Ovary (tissue), 9 donors: ENCODE results near the gene DOCK10. TPM values are rescaled to one million over a fixed set of nuclear protein-coding genes. Genes with fewer than 3 reads are reported as not detected.

ENCODE experiments used
- DNase-seq, 5 donors: peaks; one replicate each; pipeline ENCODE4 v3.0.0-alpha.2; 2019 to 2020
- H3K27ac ChIP-seq, 2 donors: fragments of 200-600 bp; one replicate each; pipeline versions ENCODE4 v1.5.1 to v1.8.0; 2019 to 2022
- H3K27me3 ChIP-seq: fragments of 200-600 bp; one replicate; pipeline ENCODE4 v1.8.0; 2022
- H3K36me3 ChIP-seq: fragments of 200-600 bp; sonication (generic); one replicate; pipeline ENCODE4 v1.5.1; 2019
- H3K4me1 ChIP-seq: one replicate; pipeline ENCODE4 v1.8.1; 2013; ENCODE audit warnings: mild to moderate bottlenecking, moderate library complexity; ENCODE audit not compliant: insufficient read depth
- H3K4me3 ChIP-seq: fragments of 200-600 bp; sonication (generic); one replicate; pipeline ENCODE4 v1.5.1; 2017
- H3K9me3 ChIP-seq, 2 donors: fragments of 200-600 bp in 1 of 2; sonication (generic) in 1 of 2; one replicate each; pipeline versions ENCODE4 v1.5.1 to v1.8.1; 2013 to 2019; ENCODE audit warnings: mild to moderate bottlenecking in 1 of 2, moderate library complexity in 1 of 2
- CTCF ChIP-seq, 3 donors: fragments of 450-650 bp in 2 of 3; fragments of 200-600 bp in 1 of 3; IDR thresholded peaks; one replicate each; pipeline versions ENCODE4 v1.5.1 to v1.8.0; 2016 to 2022; ENCODE audit warnings: antibody characterized with exemption in 3 of 3, mild to moderate bottlenecking in 1 of 3
- EP300 ChIP-seq: sonication (generic); formaldehyde crosslinking; IDR thresholded peaks from one replicate; pipeline ENCODE4 v1.6.1; 2017; ENCODE audit warnings: antibody characterized with exemption
- POLR2A ChIP-seq: fragments of 450-650 bp; IDR thresholded peaks from one replicate; pipeline ENCODE4 v1.6.1; 2017; ENCODE audit warnings: antibody characterized with exemption, mild to moderate bottlenecking, moderate library complexity
- WGBS, 3 donors: extraction: QIAGEN DNeasy Blood & Tissue Kit in 1 of 3; methylation state at CpG; one replicate each; pipeline versions ENCODE4 v1.1.5 to v1.1.7; 2013 to 2017; 5-methylcytosine and 5-hydroxymethylcytosine counted together
- intact Hi-C, 4 donors: fragments of 100-400 bp; cut with DNase I; formaldehyde crosslinking; loops; one replicate each; pipeline versions ENCODE4 v1.11.0 to v1.15.1; 2022 to 2023
- polyA plus RNA-seq, 2 donors: library from polyadenylated mRNA; stranded (reverse); fragments of 200-250 nt in 1 of 2; fragments of 350-450 nt in 1 of 2; fragmentation: Illumina TruSeq in 1 of 2; extraction: RNeasy Lipid Tissue Mini Kit (QIAGEN cat#74804) in 1 of 2; gene quantifications; one replicate each; pipeline ENCODE4 v1.2.3, GENCODE V29; 2013 to 2014
- total RNA-seq, 7 donors: library from RNA; depleted of rRNA in 2 of 7; stranded (reverse); fragments of >200 nt in 2 of 7; fragmentation: NEBNext Ultra II Directional in 3 of 7; extraction: Animal tissue kit (Norgen Biotek cat#: 25700) in 3 of 7; gene quantifications; one replicate each; pipeline versions ENCODE4 v1.1.0 to v1.2.4, GENCODE V29; 2016 to 2023
- donor health status: DM: no; HTN: no; CAD: no; lungs with moderate emphysema.
- donor health status: DM: no; HTN: no; CAD: no.
- donor health status: Bipolar disorder and iron deficiency.
- donor health status: DM: yes; HTN: yes; CAD: no.
- donor health status: DM: no; HTN: no; CAD: no.
- donor health status: DM: yes; HTN: yes; CAD: no.

DOCK10 gene
- total and polyA plus RNA-seq, 9 donors: 15.3 to 42.5 (median 31.2) TPM

GRCh38 chr2:224895377-224895776 is 146.9 kb downstream of the DOCK10 start:
- Histone ChIP-seq H3K9me3 (no peaks in the 10 kb centered on the region), H3K4me3 (no peak overlapping the region), H3K4me1 (peaks cover 2% of the 10 kb centered on the region), H3K27ac (no peak overlapping the region), H3K27me3 (no peaks in the 10 kb centered on the region), H3K36me3 (no peaks in the 10 kb centered on the region)
- no peak for TF ChIP-seq CTCF (IDR thresholded peaks at IDR 0.05)
- TF ChIP-seq POLR2A: no peak
- TF ChIP-seq EP300: no peak
- DNase-seq: no peak
- intact Hi-C loops: no loop called here
- WGBS, 3 donors: 94 to 98% (median 98%) methylated on average over 1 of the region's 1 CpG

DNA sequence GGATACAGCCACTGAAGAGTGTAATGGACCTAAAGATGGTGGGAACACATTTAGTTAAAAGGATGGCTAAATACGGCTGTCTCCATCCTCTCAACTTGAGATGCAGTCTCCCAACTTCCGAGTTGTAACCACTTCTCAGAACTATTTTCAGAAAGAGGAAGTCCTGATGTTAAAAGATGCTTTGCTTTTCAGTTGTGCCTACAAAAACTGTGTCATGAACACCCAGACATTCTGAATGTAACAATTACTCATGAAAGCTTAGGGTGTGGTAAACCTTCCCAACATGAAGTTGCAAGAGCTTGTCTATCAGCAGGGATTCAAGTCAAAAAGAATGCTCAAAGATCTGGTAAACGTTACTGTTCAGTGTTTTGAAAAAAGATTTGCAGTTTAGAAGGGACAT is 147.9 kb downstream of the DOCK10 start:
- Histone ChIP-seq H3K27ac (no peak overlapping the region), H3K4me1 (peaks cover 7% of the 10 kb centered on the region), H3K36me3 (no peaks in the 10 kb centered on the region), H3K9me3 (no peaks in the 10 kb centered on the region), H3K4me3 (no peak overlapping the region), H3K27me3 (no peaks in the 10 kb centered on the region)
- no peak for DNase-seq
- no peak for TF ChIP-seq CTCF (IDR thresholded peaks at IDR 0.05)
- TF ChIP-seq POLR2A: no peak
- no peak for TF ChIP-seq EP300
- intact Hi-C loops: no loop called here
- 81 to 85% (median 82%) methylated on average over 3 of the region's 3 CpGs for WGBS, 3 donors

DNA sequence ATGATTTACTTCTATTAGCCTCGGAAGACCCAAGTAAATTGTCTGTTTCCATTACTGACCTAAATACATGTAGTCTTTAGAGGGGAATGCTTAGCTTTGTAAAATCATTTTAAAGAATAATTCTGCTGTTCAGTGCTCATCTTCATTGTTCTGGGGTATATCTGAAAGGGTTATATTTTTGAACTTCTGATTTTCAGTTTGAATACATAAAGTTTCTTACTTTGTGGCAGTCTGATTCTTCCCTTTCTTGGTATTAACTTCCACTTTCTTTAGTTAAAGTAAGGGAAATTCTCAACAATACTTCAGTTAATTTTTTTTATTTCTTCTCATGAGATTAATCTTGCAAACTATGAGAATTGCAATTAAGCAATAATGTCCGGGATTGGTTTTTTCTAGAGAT is 148.4 kb downstream of the DOCK10 start:
- Histone ChIP-seq H3K27me3 (no peaks in the 10 kb centered on the region), H3K9me3 (no peaks in the 10 kb centered on the region), H3K4me1 (peaks cover 7% of the 10 kb centered on the region), H3K4me3 (no peak overlapping the region), H3K27ac (no peak overlapping the region), H3K36me3 (no peaks in the 10 kb centered on the region)
- DNase-seq: no peak
- TF ChIP-seq CTCF (IDR thresholded peaks at IDR 0.05): no peak
- WGBS, 3 donors: 86 to 90% (median 88%) methylated on average over 2 of the region's 2 CpGs
- intact Hi-C loops: no loop called here

GRCh38 chr2:224892574-224893204 is 149.6 kb downstream of the DOCK10 start:
- no peaks in the 10 kb centered on the region for H3K36me3 ChIP-seq
- no peaks in the 10 kb centered on the region for H3K9me3 ChIP-seq
- no peaks in the 10 kb centered on the region for H3K27me3 ChIP-seq
- no peak overlapping the region for H3K4me3 ChIP-seq
- H3K27ac ChIP-seq: no peak overlapping the region
- intact Hi-C loops: no loop called here
- TF ChIP-seq CTCF (IDR thresholded peaks at IDR 0.05) (no peak), EP300 (no peak), POLR2A (no peak)
- no peak for DNase-seq
- H3K4me1 ChIP-seq: peaks cover 7% of the 10 kb centered on the region
- WGBS, 3 donors: 84 to 96% (median 89%) methylated on average over 6 of the region's 6 CpGs
